CD14-positive monocyte (primary cell): ENCODE data around the gene HCN2. TPM values are rescaled to one million over a fixed set of nuclear protein-coding genes. Genes with fewer than 3 reads are reported as not detected.
"Not testable (repeated sequence)": the region's sequence is repeated elsewhere in the genome, so short reads cannot be mapped to it uniquely, and the experiment has no call there.

Experiments
- DNase-seq, 3 donors: peaks; one replicate each; pipeline ENCODE4 v3.0.0-alpha.2; 2011 to 2022
- H2AFZ ChIP-seq: 2 replicates; pipeline ENCODE4 v1.6.0; 2012; ENCODE audit warnings: mild to moderate bottlenecking, low read depth, low read length, inconsistent platforms; ENCODE audit not compliant: insufficient read depth, poor library complexity, severe bottlenecking
- H3K27ac ChIP-seq, 2 donors: 1 replicate in 1 of 2; 2 replicates in 1 of 2; pipeline ENCODE4 v1.5.1; 2012 to 2013; ENCODE audit warnings: low read length in 2 of 2, control low read depth in 1 of 2, inconsistent platforms in 1 of 2, low read depth in 1 of 2, mild to moderate bottlenecking in 1 of 2
- H3K27me3 ChIP-seq, 2 donors: one replicate each; pipeline versions ENCODE4 v1.6.0 to v1.6.1; 2011 to 2013; ENCODE audit warnings: low read length in 2 of 2; ENCODE audit not compliant: control insufficient read depth in 2 of 2, insufficient read depth in 2 of 2
- H3K36me3 ChIP-seq, 2 donors: replicated peaks in 1 of 2; 1 replicate in 1 of 2; 2 replicates in 1 of 2; pipeline versions ENCODE4 v1.5.1 to v1.6.1; 2012 to 2013; ENCODE audit warnings: low read length in 2 of 2, control low read depth in 1 of 2, inconsistent platforms in 1 of 2, mild to moderate bottlenecking in 1 of 2; ENCODE audit not compliant: insufficient read depth in 2 of 2, control insufficient read depth in 1 of 2
- H3K4me1 ChIP-seq, 2 donors: 1 replicate in 1 of 2; 2 replicates in 1 of 2; pipeline versions ENCODE4 v1.5.1 to v1.6.1; 2012 to 2013; ENCODE audit warnings: low read length in 2 of 2, control low read depth in 1 of 2, inconsistent platforms in 1 of 2, mild to moderate bottlenecking in 1 of 2, moderate library complexity in 1 of 2; ENCODE audit not compliant: insufficient read depth in 2 of 2, control insufficient read depth in 1 of 2
- H3K4me2 ChIP-seq: replicated peaks from 2 replicates; pipeline ENCODE3; 2012; ENCODE audit warnings: low read length, moderate library complexity, mild to moderate bottlenecking; ENCODE audit not compliant: poor library complexity, severe bottlenecking; ENCODE audit errors: extremely low read depth
- H3K4me3 ChIP-seq, 3 experiments: fragments of 200-600 bp in 1 of 3; sonication (generic) in 1 of 3; replicated peaks in 1 of 3; 1 replicate in 2 of 3; 2 replicates in 1 of 3; pipeline ENCODE4 v1.5.1; 2011 to 2013; ENCODE audit warnings: low read length in 3 of 3, mild to moderate bottlenecking in 3 of 3, control low read depth in 2 of 3, low read depth in 2 of 3, inconsistent platforms in 1 of 3, moderate library complexity in 1 of 3
- H3K79me2 ChIP-seq: 2 replicates; pipeline ENCODE4 v1.6.0; 2012; ENCODE audit warnings: mild to moderate bottlenecking, control low read depth, inconsistent platforms, low read length, moderate library complexity; ENCODE audit not compliant: insufficient read depth
- H3K9ac ChIP-seq: 2 replicates; pipeline ENCODE4 v1.6.0; 2017; ENCODE audit warnings: low read length, mild to moderate bottlenecking; ENCODE audit not compliant: insufficient read depth, poor library complexity, severe bottlenecking
- H3K9me3 ChIP-seq, 2 donors: replicated peaks in 1 of 2; 1 replicate in 1 of 2; 2 replicates in 1 of 2; pipeline versions ENCODE4 v1.5.1 to v1.6.1; 2012 to 2013; ENCODE audit warnings: low read length in 2 of 2, control low read depth in 1 of 2; ENCODE audit not compliant: control insufficient read depth in 1 of 2, insufficient read depth in 1 of 2
- H4K20me1 ChIP-seq: 2 replicates; pipeline ENCODE4 v1.6.0; 2012; ENCODE audit warnings: mild to moderate bottlenecking, low read length, control low read depth, moderate library complexity; ENCODE audit not compliant: insufficient read depth
- H3K27ac Mint-ChIP-seq, 7 donors: one replicate each; pipeline ENCODE4 v1.8.0; 2020; ENCODE audit warnings: mild to moderate bottlenecking in 7 of 7, mixed read lengths in 7 of 7, moderate library complexity in 6 of 7, inconsistent platforms in 2 of 7
- H3K27me3 Mint-ChIP-seq, 3 donors: one replicate each; pipeline ENCODE4 v1.8.0; 2021 to 2022; ENCODE audit warnings: low read depth in 3 of 3, mild to moderate bottlenecking in 3 of 3, mixed read lengths in 3 of 3, moderate library complexity in 3 of 3, inconsistent platforms in 1 of 3
- H3K36me3 Mint-ChIP-seq, 2 donors: one replicate each; pipeline ENCODE4 v1.8.0; 2020; ENCODE audit warnings: mixed read lengths in 2 of 2, inconsistent platforms in 1 of 2, mild to moderate bottlenecking in 1 of 2
- H3K4me1 Mint-ChIP-seq: one replicate; pipeline ENCODE4 v1.8.0; 2020; ENCODE audit warnings: mild to moderate bottlenecking, mixed read lengths
- H3K4me3 Mint-ChIP-seq, 2 donors: one replicate each; pipeline ENCODE4 v1.8.0; 2020; ENCODE audit warnings: mild to moderate bottlenecking in 2 of 2, mixed read lengths in 2 of 2, moderate library complexity in 1 of 2
- H3K9me3 Mint-ChIP-seq, 7 donors: one replicate each; pipeline ENCODE4 v1.8.0; 2020 to 2022; ENCODE audit warnings: mixed read lengths in 7 of 7, mild to moderate bottlenecking in 6 of 7, moderate library complexity in 6 of 7, inconsistent platforms in 2 of 7
- WGBS: methylation state at CpG from one replicate; pipeline ENCODE4 v1.1.5; 2013; ENCODE audit warnings: missing lambda C conversion rate; ENCODE audit not compliant: insufficient coverage; 5-methylcytosine and 5-hydroxymethylcytosine counted together
- intact Hi-C, 2 donors: fragments of 100-400 bp; cut with micrococcal nuclease; formaldehyde crosslinking; loops; one replicate each; pipeline versions ENCODE4 v1.15.0 to v1.15.1; 2023
- polyA plus RNA-seq, 3 donors: library from polyadenylated mRNA; depleted of rRNA in 1 of 3; unstranded in 2 of 3; stranded (reverse) in 1 of 3; fragments of 300-500 nt in 2 of 3; fragments of >200 nt in 1 of 3; fragmentation: Illumina TruSeq in 2 of 3; gene quantifications; 1 replicate in 2 of 3; 2 replicates in 1 of 3; pipeline ENCODE4 v1.2.3, GENCODE V29; 2012 to 2021
- TF ChIP-seq, protein P1 (sequence below): fragments of 200-600 bp; IDR thresholded peaks from one replicate; pipeline ENCODE4 v1.8.0; 2022; ENCODE audit warnings: antibody characterized with exemption, mild to moderate bottlenecking

The HCN2 gene
- polyA plus RNA-seq, 3 donors: 0.21 TPM; not detected in 2

DNA sequence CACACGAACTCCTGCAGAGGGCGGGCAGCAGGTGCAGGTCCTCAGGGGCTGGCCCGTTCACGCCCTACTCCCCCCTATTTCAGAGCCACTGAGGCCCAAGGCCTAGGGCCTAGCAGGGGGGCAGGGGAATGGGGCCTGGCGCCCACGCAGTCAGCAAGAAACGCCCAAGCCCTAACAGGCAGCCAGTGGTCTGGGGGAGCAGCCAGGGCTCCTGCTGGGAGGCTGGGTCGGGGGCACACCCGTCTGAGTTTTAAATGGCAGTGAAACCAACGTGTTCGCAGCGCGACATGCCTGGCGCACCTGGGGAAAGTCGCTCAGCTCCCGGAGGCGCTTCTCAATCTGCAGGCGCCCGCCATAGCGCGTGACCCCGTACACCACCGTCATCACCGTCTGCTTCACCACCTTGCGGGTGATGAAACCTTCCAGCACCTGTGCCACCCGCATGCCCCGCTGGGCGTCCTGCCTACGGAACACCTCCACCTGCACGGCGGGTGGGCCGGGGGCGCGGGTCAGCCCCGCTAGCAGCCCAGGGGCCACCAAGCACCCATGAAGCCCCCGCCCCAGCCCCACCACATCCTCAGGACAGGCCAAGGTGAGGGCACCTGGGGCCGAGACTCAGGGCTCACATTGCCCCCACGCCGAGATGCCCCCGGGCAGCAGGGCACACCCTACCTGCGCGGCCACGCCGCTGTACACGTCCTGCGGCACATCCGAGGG is 29.8 kb downstream of the HCN2 start:
- no peaks in the 10 kb centered on the region for H4K20me1 ChIP-seq
- Mint-ChIP-seq H3K27me3 (peaks cover 12 to 20% (median 13%) of the 10 kb centered on the region in 3 donors), H3K4me1 (peaks cover 4% of the 10 kb centered on the region), H3K4me3 (no peak overlapping the region), H3K9me3 (peaks cover 0 to 19% (median 0%) of the 10 kb centered on the region in 7 donors), H3K36me3 (peaks cover 39 to 50% of the 10 kb centered on the region in 2 donors), H3K27ac (no peak overlapping the region)
- no peaks in the 10 kb centered on the region for H3K79me2 ChIP-seq
- TF ChIP-seq, protein P1, sequence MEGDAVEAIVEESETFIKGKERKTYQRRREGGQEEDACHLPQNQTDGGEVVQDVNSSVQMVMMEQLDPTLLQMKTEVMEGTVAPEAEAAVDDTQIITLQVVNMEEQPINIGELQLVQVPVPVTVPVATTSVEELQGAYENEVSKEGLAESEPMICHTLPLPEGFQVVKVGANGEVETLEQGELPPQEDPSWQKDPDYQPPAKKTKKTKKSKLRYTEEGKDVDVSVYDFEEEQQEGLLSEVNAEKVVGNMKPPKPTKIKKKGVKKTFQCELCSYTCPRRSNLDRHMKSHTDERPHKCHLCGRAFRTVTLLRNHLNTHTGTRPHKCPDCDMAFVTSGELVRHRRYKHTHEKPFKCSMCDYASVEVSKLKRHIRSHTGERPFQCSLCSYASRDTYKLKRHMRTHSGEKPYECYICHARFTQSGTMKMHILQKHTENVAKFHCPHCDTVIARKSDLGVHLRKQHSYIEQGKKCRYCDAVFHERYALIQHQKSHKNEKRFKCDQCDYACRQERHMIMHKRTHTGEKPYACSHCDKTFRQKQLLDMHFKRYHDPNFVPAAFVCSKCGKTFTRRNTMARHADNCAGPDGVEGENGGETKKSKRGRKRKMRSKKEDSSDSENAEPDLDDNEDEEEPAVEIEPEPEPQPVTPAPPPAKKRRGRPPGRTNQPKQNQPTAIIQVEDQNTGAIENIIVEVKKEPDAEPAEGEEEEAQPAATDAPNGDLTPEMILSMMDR: no peak
- intact Hi-C loops: no loop called here
- H3K4me2 ChIP-seq: no peak overlapping the region
- H3K9me3 ChIP-seq: no peaks in the 10 kb centered on the region
- H3K4me3 ChIP-seq: no peak overlapping the region
- peaks cover 0 to 11% of the 10 kb centered on the region in 2 donors for H3K27me3 ChIP-seq
- H3K4me1 ChIP-seq: peaks cover 0 to 4% of the 10 kb centered on the region in 2 donors
- no peak overlapping the region for H2AFZ ChIP-seq
- DNase-seq: no peak
- H3K27ac ChIP-seq: no peak overlapping the region
- H3K9ac ChIP-seq: no peak overlapping the region
- H3K36me3 ChIP-seq: peaks cover 46 to 56% of the 10 kb centered on the region in 2 donors
- WGBS: 98% methylated on average over 40 of the region's 47 CpGs

DNA sequence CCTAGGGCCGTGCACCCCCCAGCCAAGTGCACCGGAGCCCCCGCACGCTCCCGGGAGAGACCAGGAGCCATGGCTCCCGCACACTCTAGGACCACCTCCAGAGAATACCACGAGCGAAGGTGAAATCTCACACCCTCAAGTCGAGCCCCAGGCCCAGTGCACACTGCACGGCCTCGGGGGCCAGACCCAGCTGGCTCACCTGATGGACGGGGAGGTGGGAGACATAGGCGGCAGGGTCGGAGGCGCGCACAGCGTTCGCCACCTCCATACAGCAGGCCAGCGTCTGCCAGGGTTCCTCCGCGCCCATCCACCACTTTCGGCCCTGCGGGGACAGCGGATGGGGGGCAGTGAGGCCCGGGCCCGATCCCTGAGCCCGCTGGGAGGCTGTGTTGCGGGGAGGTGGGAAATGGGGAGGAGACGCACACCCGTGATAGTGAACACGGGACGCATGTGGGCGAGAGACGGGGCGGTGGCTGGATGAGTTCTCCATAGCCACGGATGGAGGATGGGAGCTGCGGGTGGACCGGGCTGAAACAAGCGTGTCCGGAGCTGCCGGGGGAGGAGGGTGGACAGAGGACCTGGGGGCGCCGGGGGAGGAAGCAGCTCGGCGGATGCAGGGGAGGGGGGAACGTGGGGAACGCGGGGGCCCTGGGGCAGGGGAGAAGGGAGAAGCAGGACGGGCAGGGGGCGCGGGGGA is 30.6 kb downstream of the HCN2 start:
- TF ChIP-seq, protein P1: no peak
- H3K36me3 Mint-ChIP-seq: peaks cover 39 to 54% of the 10 kb centered on the region in 2 donors

GRCh38 chr19:621191-621590 is 31.5 kb downstream of the HCN2 start:
- H3K36me3 ChIP-seq: peaks cover 53 to 69% of the 10 kb centered on the region in 2 donors
- H3K27me3 ChIP-seq, H3K79me2 ChIP-seq, H3K27ac ChIP-seq, H3K4me3 ChIP-seq, H3K4me2 ChIP-seq, DNase-seq, intact Hi-C loops, H3K27me3 Mint-ChIP-seq, H3K27ac Mint-ChIP-seq, H4K20me1 ChIP-seq, H3K9ac ChIP-seq, H3K9me3 ChIP-seq, H3K4me1 Mint-ChIP-seq, H2AFZ ChIP-seq, H3K4me3 Mint-ChIP-seq, H3K4me1 ChIP-seq: not testable (repeated sequence)
- over 99% methylated on average over 47 of the region's 48 CpGs for WGBS
- Mint-ChIP-seq H3K36me3 (peaks cover 42 to 62% of the 10 kb centered on the region in 2 donors), H3K9me3 (peaks cover 0 to 19% (median 0%) of the 10 kb centered on the region in 7 donors)

More for the DNA sequence above, 30.6 kb downstream of the HCN2 start:
- Histone ChIP-seq H3K27ac (no peak overlapping the region), H3K79me2 (no peaks in the 10 kb centered on the region), H3K9me3 (no peaks in the 10 kb centered on the region), H3K27me3 (peaks cover 0 to 4% of the 10 kb centered on the region in 2 donors), H4K20me1 (no peaks in the 10 kb centered on the region), H3K4me2 (no peak overlapping the region), H3K4me1 (peaks cover 0 to 4% of the 10 kb centered on the region in 2 donors), H2AFZ (no peak overlapping the region), H3K9ac (no peak overlapping the region), H3K36me3 (peaks cover 53 to 65% of the 10 kb centered on the region in 2 donors), H3K4me3 (no peak overlapping the region)
- no peak overlapping the region for H3K4me3 Mint-ChIP-seq
- H3K27ac Mint-ChIP-seq: no peak overlapping the region
- intact Hi-C loops: no loop called here
- WGBS: 98% methylated on average over 31 of the region's 51 CpGs
- H3K27me3 Mint-ChIP-seq: peaks cover 4 to 11% (median 6%) of the 10 kb centered on the region in 3 donors
- peaks cover 4% of the 10 kb centered on the region for H3K4me1 Mint-ChIP-seq
- no peak for DNase-seq
- peaks cover 0 to 19% (median 0%) of the 10 kb centered on the region in 7 donors for H3K9me3 Mint-ChIP-seq
